Neuronal stem cell (in vitro differentiated cells): ENCODE measurements around the gene SART3.
A peak's percentile ranks its signal among the peaks of the same experiment; 100 is the strongest.

ENCODE experiments used
- DNase-seq: peaks from one replicate; pipeline ENCODE4 v3.0.0-alpha.2; 2013; ENCODE audit warnings: low spot score
- H2AFZ ChIP-seq: one replicate; pipeline ENCODE4 v1.6.1; 2013; ENCODE audit warnings: mild to moderate bottlenecking, low read length, inconsistent platforms
- H2AK5ac ChIP-seq: 2 replicates; pipeline ENCODE4 v1.6.1; 2013; ENCODE audit warnings: low read depth, mild to moderate bottlenecking, inconsistent platforms, low read length, moderate library complexity, mixed read lengths
- H2BK120ac ChIP-seq: 2 replicates; pipeline ENCODE4 v1.6.1; 2013; ENCODE audit warnings: low read depth, mild to moderate bottlenecking, inconsistent platforms, low read length, moderate library complexity, mixed read lengths
- H2BK12ac ChIP-seq: one replicate; pipeline ENCODE4 v1.6.1; 2013; ENCODE audit warnings: low read length, inconsistent platforms
- H2BK15ac ChIP-seq: 2 replicates; pipeline ENCODE4 v1.6.1; 2013; ENCODE audit warnings: mild to moderate bottlenecking, low read length, inconsistent platforms, mixed read lengths
- H2BK5ac ChIP-seq: one replicate; pipeline ENCODE4 v1.6.1; 2013; ENCODE audit warnings: inconsistent platforms, mild to moderate bottlenecking, low read length, moderate library complexity
- H3K14ac ChIP-seq: one replicate; pipeline ENCODE4 v1.6.1; 2013; ENCODE audit warnings: low read length, inconsistent platforms
- H3K18ac ChIP-seq: 2 replicates; pipeline ENCODE4 v1.6.1; 2013; ENCODE audit warnings: low read length, inconsistent platforms
- H3K23ac ChIP-seq: 2 replicates; pipeline ENCODE4 v1.6.1; 2013; ENCODE audit warnings: low read depth, mild to moderate bottlenecking, mixed read lengths, low read length, inconsistent platforms; ENCODE audit not compliant: poor library complexity
- H3K27ac ChIP-seq: replicated peaks from 3 replicates; pipeline ENCODE4 v1.5.1; 2013; ENCODE audit warnings: low read length, inconsistent platforms
- H3K27me3 ChIP-seq, 3 experiments: 2 replicates each; pipeline ENCODE4 v1.6.1; 2013; ENCODE audit warnings: low read length in 3 of 3, mild to moderate bottlenecking in 2 of 3, inconsistent platforms in 1 of 3, low read depth in 1 of 3, mixed read lengths in 1 of 3, moderate library complexity in 1 of 3; ENCODE audit not compliant: control insufficient read depth in 3 of 3, insufficient read depth in 3 of 3
- H3K36me3 ChIP-seq, 2 donors: replicated peaks in 1 of 2; 2 replicates each; pipeline ENCODE4 v1.6.1; 2013; ENCODE audit warnings: low read length in 2 of 2; ENCODE audit not compliant: control insufficient read depth in 2 of 2, insufficient read depth in 2 of 2
- H3K4ac ChIP-seq: 2 replicates; pipeline ENCODE4 v1.6.1; 2013; ENCODE audit warnings: inconsistent platforms, mild to moderate bottlenecking, low read length, moderate library complexity
- H3K4me1 ChIP-seq, 2 donors: 1 replicate in 1 of 2; 2 replicates in 1 of 2; pipeline ENCODE4 v1.6.1; 2013; ENCODE audit warnings: low read length in 2 of 2, low read depth in 1 of 2; ENCODE audit not compliant: control insufficient read depth in 2 of 2, insufficient read depth in 1 of 2
- H3K4me2 ChIP-seq: one replicate; pipeline ENCODE4 v1.6.1; 2013; ENCODE audit warnings: mild to moderate bottlenecking, low read length, inconsistent platforms; ENCODE audit not compliant: insufficient read depth, poor library complexity, severe bottlenecking
- H3K4me3 ChIP-seq, 2 donors: 2 replicates each; pipeline ENCODE4 v1.5.1; 2013; ENCODE audit warnings: low read length in 2 of 2, mild to moderate bottlenecking in 2 of 2, inconsistent platforms in 1 of 2, moderate library complexity in 1 of 2
- H3K79me1 ChIP-seq: one replicate; pipeline ENCODE4 v1.6.1; 2013; ENCODE audit warnings: low read depth, mild to moderate bottlenecking, inconsistent platforms, low read length, moderate library complexity
- H3K9ac ChIP-seq: one replicate; pipeline ENCODE4 v1.6.1; 2013; ENCODE audit warnings: mild to moderate bottlenecking, low read depth, low read length, inconsistent platforms; ENCODE audit not compliant: poor library complexity
- H3K9me3 ChIP-seq, 2 donors: replicated peaks in 1 of 2; 2 replicates each; pipeline versions ENCODE3 to v1.6.1; 2013; ENCODE audit warnings: low read length in 2 of 2, mild to moderate bottlenecking in 2 of 2, inconsistent platforms in 1 of 2, low read depth in 1 of 2, mixed read lengths in 1 of 2, moderate library complexity in 1 of 2; ENCODE audit not compliant: control insufficient read depth in 2 of 2, insufficient read depth in 1 of 2
- H4K8ac ChIP-seq: one replicate; pipeline ENCODE4 v1.6.1; 2013; ENCODE audit warnings: low read depth, mild to moderate bottlenecking, inconsistent platforms, low read length, moderate library complexity
- H4K91ac ChIP-seq: one replicate; pipeline ENCODE4 v1.6.1; 2013; ENCODE audit warnings: low read length, low read depth, mild to moderate bottlenecking, inconsistent platforms; ENCODE audit not compliant: poor library complexity
- WGBS, 2 donors: extraction: QIAGEN DNeasy Blood & Tissue Kit; methylation state at CpG; one replicate each; pipeline ENCODE4 v1.1.7; 2013; ENCODE audit warnings: missing lambda C conversion rate in 2 of 2, mixed read lengths in 1 of 2; ENCODE audit not compliant: insufficient read length in 2 of 2, insufficient replicate concordance in 1 of 2; ENCODE audit errors: extremely low coverage in 2 of 2; 5-methylcytosine and 5-hydroxymethylcytosine counted together

Gene SART3

GRCh38 chr12:108585864-108586263, 24.9 kb upstream of the SART3 start:
- Histone ChIP-seq H2BK12ac (no peak overlapping the region), H2BK120ac (no peak overlapping the region), H3K4me2 (no peak overlapping the region), H3K23ac (no peak overlapping the region), H3K79me1 (no peaks in the 10 kb centered on the region), H3K9me3 (no peaks in the 10 kb centered on the region), H2BK5ac (no peak overlapping the region), H2AK5ac (no peak overlapping the region), H3K4me3 (no peak overlapping the region), H3K4me1 (peaks cover 11 to 14% of the 10 kb centered on the region in 2 donors), H3K9ac (no peak overlapping the region), H3K27ac (no peak overlapping the region), H3K14ac (no peak overlapping the region), H4K8ac (no peak overlapping the region), H3K36me3 (no peaks in the 10 kb centered on the region), H3K27me3 (peaks cover 0 to 12% (median 0%) of the 10 kb centered on the region in 3 experiments), H4K91ac (no peak overlapping the region), H2AFZ (no peak overlapping the region), H3K18ac (no peak overlapping the region), H2BK15ac (no peak overlapping the region), H3K4ac (no peak overlapping the region)
- DNase-seq, result no peak
- WGBS, 2 donors, result no CpG with 5 or more reads among the region's 4 CpGs

- no peak overlapping the region for H4K8ac ChIP-seq
- H4K91ac ChIP-seq, result no peak overlapping the region
- H3K4me2 ChIP-seq, result no peak overlapping the region
- no peaks in the 10 kb centered on the region for H3K9me3 ChIP-seq
- H2BK12ac ChIP-seq, result no peak overlapping the region
- no peak overlapping the region for H3K27ac ChIP-seq
- H3K14ac ChIP-seq, result no peak overlapping the region
- H3K4me3 ChIP-seq, result no peak overlapping the region
- WGBS, 2 donors, result no CpG with 5 or more reads among the region's 3 CpGs
- no peaks in the 10 kb centered on the region for H3K36me3 ChIP-seq
- H3K23ac ChIP-seq, result no peak overlapping the region
- H3K27me3 ChIP-seq, result peaks cover 0 to 12% (median 0%) of the 10 kb centered on the region in 3 experiments
- no peak overlapping the region for H2BK5ac ChIP-seq
- H3K79me1 ChIP-seq, result no peaks in the 10 kb centered on the region
- no peak overlapping the region for H3K9ac ChIP-seq
- H3K4ac ChIP-seq, result no peak overlapping the region
- H2BK120ac ChIP-seq, result no peak overlapping the region
- H3K4me1 ChIP-seq, result peaks cover 11 to 12% of the 10 kb centered on the region in 2 donors
- no peak overlapping the region for H2BK15ac ChIP-seq
- no peak overlapping the region for H2AFZ ChIP-seq
- DNase-seq, result no peak
- no peak overlapping the region for H2AK5ac ChIP-seq
- no peak overlapping the region for H3K18ac ChIP-seq
Measured at GRCh38 chr12:108584456-108585065, 23.6 kb upstream of the SART3 start.

GRCh38 chr12:108583991-108584390, 23.0 kb upstream of the SART3 start:
- Histone ChIP-seq H3K36me3 (no peaks in the 10 kb centered on the region), H3K4me1 (peaks cover 6 to 7% of the 10 kb centered on the region in 2 donors), H3K9me3 (no peaks in the 10 kb centered on the region), H4K8ac (no peak overlapping the region), H2BK5ac (no peak overlapping the region), H3K4me2 (no peak overlapping the region), H3K9ac (no peak overlapping the region), H3K23ac (no peak overlapping the region), H4K91ac (no peak overlapping the region), H3K79me1 (no peaks in the 10 kb centered on the region), H2AFZ (no peak overlapping the region), H2BK12ac (no peak overlapping the region), H2AK5ac (no peak overlapping the region), H3K18ac (peak overlapping the region; percentile 53), H3K14ac (no peak overlapping the region), H3K27ac (no peak overlapping the region), H2BK120ac (no peak overlapping the region), H3K4me3 (no peak overlapping the region), H3K27me3 (peaks cover 0 to 12% (median 0%) of the 10 kb centered on the region in 3 experiments), H2BK15ac (no peak overlapping the region), H3K4ac (no peak overlapping the region)
- no peak for DNase-seq
- no CpG with 5 or more reads among the region's 7 CpGs for WGBS, 2 donors

- no peak overlapping the region for H2AFZ ChIP-seq
- H3K14ac ChIP-seq, result no peak overlapping the region
- H3K4me1 ChIP-seq, result peaks cover 0 to 1% of the 10 kb centered on the region in 2 donors
- peaks cover 0 to 6% of the 10 kb centered on the region in 2 donors for H3K9me3 ChIP-seq
- no peak overlapping the region for H2AK5ac ChIP-seq
- no peak overlapping the region for H2BK15ac ChIP-seq
- H3K79me1 ChIP-seq, result no peaks in the 10 kb centered on the region
- no peak overlapping the region for H2BK12ac ChIP-seq
- H3K23ac ChIP-seq, result no peak overlapping the region
- no peak overlapping the region for H3K4me3 ChIP-seq
- H3K4me2 ChIP-seq, result no peak overlapping the region
- H3K9ac ChIP-seq, result no peak overlapping the region
- WGBS, 2 donors, result no CpG with 5 or more reads among the region's 10 CpGs
- H3K36me3 ChIP-seq, result peaks cover 0 to 2% of the 10 kb centered on the region in 2 donors
- DNase-seq, result no peak
- H3K18ac ChIP-seq, result no peak overlapping the region
- H3K4ac ChIP-seq, result peak overlapping the region; percentile 46
- H3K27ac ChIP-seq, result no peak overlapping the region
- no peak overlapping the region for H2BK120ac ChIP-seq
- H3K27me3 ChIP-seq, result peaks cover 0 to 12% (median 0%) of the 10 kb centered on the region in 3 experiments
- H4K91ac ChIP-seq, result no peak overlapping the region
- H2BK5ac ChIP-seq, result no peak overlapping the region
- no peak overlapping the region for H4K8ac ChIP-seq
Measured at GRCh38 chr12:108582978-108583770, 22.2 kb upstream of the SART3 start.
